SK-N-MC (cell line): ENCODE data around the gene HBG1.

Experiments
- EZH2 ChIP-seq: fragments of 200-600 bp; sonication (generic); IDR thresholded peaks from one replicate; pipeline ENCODE4 v1.6.1; 2017; ENCODE audit warnings: antibody characterized with exemption
- FOXP2 ChIP-seq: optimal IDR thresholded peaks from 2 replicates; pipeline ENCODE3; 2011; ENCODE audit warnings: mild to moderate bottlenecking, moderate library complexity; ENCODE audit not compliant: insufficient read depth; ENCODE audit errors: extremely low read length, control extremely low read depth
- POLR2AphosphoS5 ChIP-seq: IDR thresholded peaks from 2 replicates; pipeline ENCODE4 v1.6.1; 2012; ENCODE audit warnings: mild to moderate bottlenecking, low read depth, low read length, borderline replicate concordance

- no peak for TF ChIP-seq EZH2
- no peak for TF ChIP-seq POLR2AphosphoS5
- TF ChIP-seq FOXP2, result no peak
Observed at GRCh38 chr11:5258543-5259262, 9.0 kb upstream of the HBG1 start.
